Transverse colon (tissue), 4 donors: ENCODE measurements around the gene ZNF488.

Experiments used
- EP300 ChIP-seq: sonication (generic); formaldehyde crosslinking; IDR thresholded peaks from one replicate; pipeline ENCODE4 v1.6.1; 2017; ENCODE audit warnings: antibody characterized with exemption, low read depth
- POLR2A ChIP-seq: fragments of 450-650 bp; IDR thresholded peaks from one replicate; pipeline ENCODE4 v1.6.1; 2016; ENCODE audit warnings: antibody characterized with exemption, mild to moderate bottlenecking, moderate library complexity
- POLR2AphosphoS5 ChIP-seq, 3 donors: sonication (generic); formaldehyde crosslinking; IDR thresholded peaks; one replicate each; pipeline ENCODE4 v1.6.1; 2016; ENCODE audit warnings: antibody characterized with exemption in 3 of 3
- TF ChIP-seq, protein P1 (sequence below), 5 experiments: fragments of 200-600 bp in 3 of 5; fragments of 450-650 bp in 2 of 5; sonication (generic) in 3 of 5; IDR thresholded peaks; 1 replicate in 2 of 5; 2 replicates in 3 of 5; pipeline ENCODE4 v1.5.1; 2016 to 2017; ENCODE audit warnings: antibody characterized with exemption in 5 of 5, inconsistent platforms in 3 of 5, mild to moderate bottlenecking in 2 of 5, moderate library complexity in 1 of 5

DNA sequence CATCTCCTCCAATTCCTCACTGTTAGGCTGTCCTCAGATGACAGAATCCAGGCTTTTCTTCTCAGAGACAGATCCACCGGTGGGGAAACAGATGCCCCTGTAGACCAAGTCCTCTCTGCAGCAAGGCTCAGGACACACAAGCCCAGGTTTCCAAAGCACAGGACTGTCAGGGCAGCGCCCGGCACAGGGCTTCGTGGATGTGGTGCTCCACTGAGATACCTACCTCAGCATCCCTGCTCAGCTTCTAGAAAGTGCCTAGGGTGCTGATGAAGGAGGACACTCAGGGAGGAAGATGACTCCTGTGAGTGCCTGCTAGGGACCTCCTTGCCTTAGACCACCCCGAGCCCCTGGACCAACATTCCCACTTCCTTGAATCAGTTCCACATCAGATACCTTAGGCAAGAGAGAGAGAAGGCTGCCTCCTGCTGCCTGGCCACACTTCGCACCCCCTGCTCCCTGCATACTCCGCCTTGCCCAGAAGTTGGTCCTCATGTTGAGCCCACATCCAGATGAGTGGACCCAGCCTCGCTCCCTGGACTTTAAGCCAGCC lies 44.8 kb downstream of the ZNF488 start:
- TF ChIP-seq, protein P1, sequence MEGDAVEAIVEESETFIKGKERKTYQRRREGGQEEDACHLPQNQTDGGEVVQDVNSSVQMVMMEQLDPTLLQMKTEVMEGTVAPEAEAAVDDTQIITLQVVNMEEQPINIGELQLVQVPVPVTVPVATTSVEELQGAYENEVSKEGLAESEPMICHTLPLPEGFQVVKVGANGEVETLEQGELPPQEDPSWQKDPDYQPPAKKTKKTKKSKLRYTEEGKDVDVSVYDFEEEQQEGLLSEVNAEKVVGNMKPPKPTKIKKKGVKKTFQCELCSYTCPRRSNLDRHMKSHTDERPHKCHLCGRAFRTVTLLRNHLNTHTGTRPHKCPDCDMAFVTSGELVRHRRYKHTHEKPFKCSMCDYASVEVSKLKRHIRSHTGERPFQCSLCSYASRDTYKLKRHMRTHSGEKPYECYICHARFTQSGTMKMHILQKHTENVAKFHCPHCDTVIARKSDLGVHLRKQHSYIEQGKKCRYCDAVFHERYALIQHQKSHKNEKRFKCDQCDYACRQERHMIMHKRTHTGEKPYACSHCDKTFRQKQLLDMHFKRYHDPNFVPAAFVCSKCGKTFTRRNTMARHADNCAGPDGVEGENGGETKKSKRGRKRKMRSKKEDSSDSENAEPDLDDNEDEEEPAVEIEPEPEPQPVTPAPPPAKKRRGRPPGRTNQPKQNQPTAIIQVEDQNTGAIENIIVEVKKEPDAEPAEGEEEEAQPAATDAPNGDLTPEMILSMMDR (IDR thresholded peaks at IDR 0.05): no peak
- TF ChIP-seq POLR2AphosphoS5 (IDR thresholded peaks at IDR 0.05) (no peak), POLR2A (no peak), EP300 (no peak)
